Measurements from ENCODE around the gene SLC2A6. TPM values are rescaled to one million over a fixed set of nuclear protein-coding genes. Genes with fewer than 3 reads are reported as not detected.

SLC2A6 gene
- total RNA-seq, 4 donors from 2014 or later, result 0.96 to 20.1 (median 3.4) TPM

- intact Hi-C loops (cut with DNase I; ENCODE audit: low total_unique reads), result no loop called here
- H3K9me3 ChIP-seq, result no peaks in the 10 kb centered on the region
Observed at GRCh38 chr9:133459476-133460404, 19.2 kb downstream of the SLC2A6 start, which contains the start of gene CACFD1. CACFD1 (plus strand) TSS chr9:133459978; CDS start chr9:133460067, 89 bp downstream.

DNA sequence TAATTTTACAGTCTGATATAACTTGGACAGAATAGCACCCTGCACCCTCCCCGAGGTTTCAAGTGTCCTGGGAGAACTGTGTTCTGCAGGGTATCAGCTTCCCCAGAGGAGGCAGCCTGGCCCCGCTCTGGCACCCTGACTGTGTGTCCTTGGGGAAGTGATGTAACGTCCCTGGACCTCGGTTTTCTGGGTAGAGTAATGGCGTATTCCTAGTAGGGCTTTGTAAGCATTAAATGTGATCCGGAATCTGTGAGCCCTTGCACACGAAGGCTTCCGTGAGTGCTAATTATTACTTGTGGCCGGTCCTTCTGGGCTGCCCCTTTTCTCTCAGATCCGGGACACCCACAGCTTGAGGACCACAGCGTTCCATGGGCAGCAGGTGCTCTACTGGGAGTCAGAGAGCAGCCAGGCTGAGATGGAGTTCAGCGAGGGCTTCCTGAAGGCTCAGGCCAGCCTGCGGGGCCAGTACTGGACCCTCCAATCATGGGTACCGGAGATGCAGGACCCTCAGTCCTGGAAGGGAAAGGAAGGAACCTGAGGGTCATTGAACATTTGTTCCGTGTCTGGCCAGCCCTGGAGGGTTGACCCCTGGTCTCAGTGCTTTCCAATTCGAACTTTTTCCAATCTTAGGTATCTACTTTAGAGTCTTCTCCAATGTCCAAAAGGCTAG is 20.1 kb downstream of the SLC2A6 start:
- DNase-seq, result no peak
- H3K27ac ChIP-seq, result peak overlapping the region; percentile 94 to 97 (median 95)
- intact Hi-C loops (cut with DNase I; ENCODE audit: low total_unique reads) (no loop called here), in situ Hi-C loops (cut with MboI; ENCODE audit: low pct_ligation_motif_present in 1 of 4, low pct_unique_long_range_greater_than_20kb in 1 of 4, low sequenced_read_pairs in 3 of 4) (no loop called here)
- H3K27me3 ChIP-seq, result no peaks in the 10 kb centered on the region
- no peaks in the 10 kb centered on the region for H3K36me3 ChIP-seq
- WGBS, 2 donors (ENCODE audit: low coverage in 1 of 2), result 77% methylated on average over 16 of the region's 16 CpGs; no CpG with 5 or more reads in 1 of the 2 donors
- TF ChIP-seq POLR2AphosphoS5 (IDR thresholded peaks at IDR 0.05) (no peak), POLR2A (IDR thresholded peaks at IDR 0.05) (no peak), EP300 (IDR thresholded peaks at IDR 0.05; ENCODE audit: low read depth) (no peak)
- TF ChIP-seq, protein P1, sequence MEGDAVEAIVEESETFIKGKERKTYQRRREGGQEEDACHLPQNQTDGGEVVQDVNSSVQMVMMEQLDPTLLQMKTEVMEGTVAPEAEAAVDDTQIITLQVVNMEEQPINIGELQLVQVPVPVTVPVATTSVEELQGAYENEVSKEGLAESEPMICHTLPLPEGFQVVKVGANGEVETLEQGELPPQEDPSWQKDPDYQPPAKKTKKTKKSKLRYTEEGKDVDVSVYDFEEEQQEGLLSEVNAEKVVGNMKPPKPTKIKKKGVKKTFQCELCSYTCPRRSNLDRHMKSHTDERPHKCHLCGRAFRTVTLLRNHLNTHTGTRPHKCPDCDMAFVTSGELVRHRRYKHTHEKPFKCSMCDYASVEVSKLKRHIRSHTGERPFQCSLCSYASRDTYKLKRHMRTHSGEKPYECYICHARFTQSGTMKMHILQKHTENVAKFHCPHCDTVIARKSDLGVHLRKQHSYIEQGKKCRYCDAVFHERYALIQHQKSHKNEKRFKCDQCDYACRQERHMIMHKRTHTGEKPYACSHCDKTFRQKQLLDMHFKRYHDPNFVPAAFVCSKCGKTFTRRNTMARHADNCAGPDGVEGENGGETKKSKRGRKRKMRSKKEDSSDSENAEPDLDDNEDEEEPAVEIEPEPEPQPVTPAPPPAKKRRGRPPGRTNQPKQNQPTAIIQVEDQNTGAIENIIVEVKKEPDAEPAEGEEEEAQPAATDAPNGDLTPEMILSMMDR (IDR thresholded peaks at IDR 0.05), result no peak
- H3K4me3 ChIP-seq, result peak overlapping the region in 3 of 4 donors; percentile 70 to 81 (median 71)
- H3K4me1 ChIP-seq, result peaks cover 2 to 25% (median 15%) of the 10 kb centered on the region in 4 donors
- no peaks in the 10 kb centered on the region for H3K9me3 ChIP-seq

More at GRCh38 chr9:133459476-133460404, 19.2 kb downstream of the SLC2A6 start, which contains the start of gene CACFD1:
- in situ Hi-C loops (cut with MboI; ENCODE audit: low pct_ligation_motif_present in 1 of 4, low pct_unique_long_range_greater_than_20kb in 1 of 4, low sequenced_read_pairs in 3 of 4), result no loop called here
- 1% methylated on average over 40 of the region's 86 CpGs; no CpG with 5 or more reads in 1 of the 2 donors for WGBS, 2 donors (ENCODE audit: low coverage in 1 of 2)
- peak; percentile 99 for DNase-seq
- peak within 1 kb of the TSS; percentile 70 to 83 (median 76) for H3K4me3 ChIP-seq
- peak within 1 kb of the TSS; percentile 94 to 97 (median 95) for H3K27ac ChIP-seq
- H3K36me3 ChIP-seq, result no peaks in the 10 kb centered on the region
- H3K4me1 ChIP-seq, result peaks cover 2 to 25% (median 15%) of the 10 kb centered on the region in 4 donors
- no peaks in the 10 kb centered on the region for H3K27me3 ChIP-seq
- TF ChIP-seq POLR2AphosphoS5 (IDR thresholded peaks at IDR 0.05) (peak; percentile 66 to 95 (median 92)), EP300 (IDR thresholded peaks at IDR 0.05; ENCODE audit: low read depth) (no peak), POLR2A (IDR thresholded peaks at IDR 0.05) (peak; percentile 95)
- TF ChIP-seq, protein P1 (IDR thresholded peaks at IDR 0.05), result no peak

GRCh38 chr9:133457748-133458147 is 21.2 kb downstream of the SLC2A6 start:
- in situ Hi-C loops (cut with MboI; ENCODE audit: low pct_ligation_motif_present in 1 of 4, low pct_unique_long_range_greater_than_20kb in 1 of 4, low sequenced_read_pairs in 3 of 4) (no loop called here), intact Hi-C loops (cut with DNase I; ENCODE audit: low total_unique reads) (no loop called here)
- H3K27me3 ChIP-seq, result no peaks in the 10 kb centered on the region
- H3K4me1 ChIP-seq, result peaks cover 2 to 25% (median 15%) of the 10 kb centered on the region in 4 donors
- no peak overlapping the region for H3K27ac ChIP-seq
- TF ChIP-seq POLR2AphosphoS5 (IDR thresholded peaks at IDR 0.05) (no peak), POLR2A (IDR thresholded peaks at IDR 0.05) (no peak), EP300 (IDR thresholded peaks at IDR 0.05; ENCODE audit: low read depth) (no peak)
- TF ChIP-seq, protein P1 (IDR thresholded peaks at IDR 0.05), result no peak
- no peaks in the 10 kb centered on the region for H3K36me3 ChIP-seq
- no peak overlapping the region for H3K4me3 ChIP-seq
- no peaks in the 10 kb centered on the region for H3K9me3 ChIP-seq
- no peak for DNase-seq
- 91% methylated on average over 9 of the region's 11 CpGs; no CpG with 5 or more reads in 1 of the 2 donors for WGBS, 2 donors (ENCODE audit: low coverage in 1 of 2)

DNA sequence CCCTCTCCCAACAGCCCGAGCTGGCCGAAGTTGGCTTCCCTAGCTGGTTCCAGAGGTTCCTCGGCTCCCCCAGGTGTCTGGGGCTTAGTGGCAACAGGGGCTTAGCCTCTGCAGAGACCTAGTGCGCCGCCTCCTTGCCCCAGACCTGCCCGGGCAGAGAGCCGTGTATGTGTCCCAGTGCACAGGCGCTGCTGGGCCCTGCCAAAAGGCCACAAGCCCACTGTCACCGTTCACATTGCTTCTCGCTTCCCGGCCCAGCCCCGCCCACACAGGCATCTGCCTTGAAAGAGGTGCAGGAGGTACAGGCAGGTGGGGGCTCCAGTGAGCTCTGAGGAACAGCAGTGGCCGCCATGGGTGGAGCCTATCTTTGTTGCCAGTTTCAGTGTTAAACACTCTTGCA is 21.7 kb downstream of the SLC2A6 start:
- no peak overlapping the region for H3K27ac ChIP-seq
- WGBS, 2 donors (ENCODE audit: low coverage in 1 of 2), result 84% methylated on average over 11 of the region's 13 CpGs; no CpG with 5 or more reads in 1 of the 2 donors
- no peaks in the 10 kb centered on the region for H3K36me3 ChIP-seq
- no peak for DNase-seq
- in situ Hi-C loops (cut with MboI; ENCODE audit: low pct_ligation_motif_present in 1 of 4, low pct_unique_long_range_greater_than_20kb in 1 of 4, low sequenced_read_pairs in 3 of 4), result no loop called here
- H3K27me3 ChIP-seq, result no peaks in the 10 kb centered on the region
- H3K4me3 ChIP-seq, result no peak overlapping the region
- peaks cover 2 to 25% (median 15%) of the 10 kb centered on the region in 4 donors for H3K4me1 ChIP-seq
- TF ChIP-seq, protein P1 (IDR thresholded peaks at IDR 0.05), result no peak
- TF ChIP-seq POLR2AphosphoS5 (IDR thresholded peaks at IDR 0.05), result no peak
- no peak for TF ChIP-seq POLR2A (IDR thresholded peaks at IDR 0.05)
- intact Hi-C loops (cut with DNase I; ENCODE audit: low total_unique reads), result no loop called here
- H3K9me3 ChIP-seq, result no peaks in the 10 kb centered on the region
